Peyer's patch (tissue), 4 donors: ENCODE data around the gene GPR26. TPM values are rescaled to one million over a fixed set of nuclear protein-coding genes. Genes with fewer than 3 reads are reported as not detected.

Experiments
- DNase-seq, 3 donors: peaks; one replicate each; pipeline ENCODE4 v3.0.0-alpha.2; 2017 to 2019
- H3K27ac ChIP-seq, 4 donors: fragments of 200-600 bp; sonication (generic); one replicate each; pipeline ENCODE4 v1.5.1; 2016 to 2019
- H3K27me3 ChIP-seq, 2 donors: fragments of 200-600 bp; sonication (generic); one replicate each; pipeline ENCODE4 v1.5.1; 2019
- H3K36me3 ChIP-seq, 3 donors: fragments of 200-600 bp; sonication (generic); one replicate each; pipeline ENCODE4 v1.5.1; 2016 to 2019
- H3K4me1 ChIP-seq, 4 donors: fragments of 200-600 bp; sonication (generic); one replicate each; pipeline ENCODE4 v1.5.1; 2016 to 2019
- H3K4me3 ChIP-seq, 4 donors: fragments of 200-600 bp; sonication (generic); 1 replicate in 3 of 4; 2 replicates in 1 of 4; pipeline ENCODE4 v1.5.1; 2016 to 2019; ENCODE audit warnings: mild to moderate bottlenecking in 1 of 4
- H3K9me3 ChIP-seq, 4 donors: fragments of 200-600 bp; sonication (generic); one replicate each; pipeline ENCODE4 v1.5.1; 2016 to 2019; ENCODE audit warnings: mild to moderate bottlenecking in 1 of 4
- POLR2A ChIP-seq, 2 donors: fragments of 450-650 bp; IDR thresholded peaks; one replicate each; pipeline ENCODE4 v1.5.1; 2017; ENCODE audit warnings: antibody characterized with exemption in 2 of 2, mild to moderate bottlenecking in 2 of 2, moderate library complexity in 2 of 2
- total RNA-seq, 4 donors: library from RNA; depleted of rRNA; stranded (reverse); fragments of >200 nt; gene quantifications; one replicate each; pipeline ENCODE4 v1.1.0, GENCODE V29; 2016
- TF ChIP-seq, protein P1 (sequence below), 6 experiments: fragments of 450-650 bp in 4 of 6; fragments of 200-600 bp in 2 of 6; sonication (generic) in 1 of 6; IDR thresholded peaks; one replicate each; pipeline ENCODE4 v1.5.1; 2017 to 2019; ENCODE audit warnings: antibody characterized with exemption in 6 of 6, mild to moderate bottlenecking in 3 of 6, moderate library complexity in 1 of 6

The GPR26 gene
- total RNA-seq, 4 donors from 2014 or later = not detected

DNA sequence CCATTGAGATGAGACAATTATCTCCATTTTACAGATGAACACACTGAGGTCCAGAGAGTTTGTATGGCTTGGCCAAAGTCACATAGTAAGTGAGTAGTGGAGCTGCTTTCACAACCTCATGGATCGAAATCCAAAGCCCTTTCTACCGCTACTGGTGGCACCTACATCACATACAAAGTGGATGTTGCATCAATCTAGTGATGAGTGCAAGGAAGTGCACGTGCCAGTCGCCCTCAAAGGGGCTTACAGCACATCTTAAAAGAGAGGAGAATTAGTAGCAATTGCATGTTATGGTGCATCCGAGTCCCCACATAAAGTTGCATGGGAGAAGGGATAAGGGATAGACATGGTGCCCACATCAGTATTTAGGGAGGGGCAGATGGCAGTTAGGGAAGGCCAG lies 31.0 kb upstream of the GPR26 start:
- TF ChIP-seq, protein P1, sequence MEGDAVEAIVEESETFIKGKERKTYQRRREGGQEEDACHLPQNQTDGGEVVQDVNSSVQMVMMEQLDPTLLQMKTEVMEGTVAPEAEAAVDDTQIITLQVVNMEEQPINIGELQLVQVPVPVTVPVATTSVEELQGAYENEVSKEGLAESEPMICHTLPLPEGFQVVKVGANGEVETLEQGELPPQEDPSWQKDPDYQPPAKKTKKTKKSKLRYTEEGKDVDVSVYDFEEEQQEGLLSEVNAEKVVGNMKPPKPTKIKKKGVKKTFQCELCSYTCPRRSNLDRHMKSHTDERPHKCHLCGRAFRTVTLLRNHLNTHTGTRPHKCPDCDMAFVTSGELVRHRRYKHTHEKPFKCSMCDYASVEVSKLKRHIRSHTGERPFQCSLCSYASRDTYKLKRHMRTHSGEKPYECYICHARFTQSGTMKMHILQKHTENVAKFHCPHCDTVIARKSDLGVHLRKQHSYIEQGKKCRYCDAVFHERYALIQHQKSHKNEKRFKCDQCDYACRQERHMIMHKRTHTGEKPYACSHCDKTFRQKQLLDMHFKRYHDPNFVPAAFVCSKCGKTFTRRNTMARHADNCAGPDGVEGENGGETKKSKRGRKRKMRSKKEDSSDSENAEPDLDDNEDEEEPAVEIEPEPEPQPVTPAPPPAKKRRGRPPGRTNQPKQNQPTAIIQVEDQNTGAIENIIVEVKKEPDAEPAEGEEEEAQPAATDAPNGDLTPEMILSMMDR (IDR thresholded peaks at IDR 0.05) = no peak
- no peak for TF ChIP-seq POLR2A (IDR thresholded peaks at IDR 0.05)
- H3K4me3 ChIP-seq = no peak overlapping the region
- H3K36me3 ChIP-seq = no peaks in the 10 kb centered on the region
- H3K9me3 ChIP-seq = no peaks in the 10 kb centered on the region
- no peaks in the 10 kb centered on the region for H3K4me1 ChIP-seq
- no peaks in the 10 kb centered on the region for H3K27me3 ChIP-seq
- no peak overlapping the region for H3K27ac ChIP-seq
- no peak for DNase-seq

DNA sequence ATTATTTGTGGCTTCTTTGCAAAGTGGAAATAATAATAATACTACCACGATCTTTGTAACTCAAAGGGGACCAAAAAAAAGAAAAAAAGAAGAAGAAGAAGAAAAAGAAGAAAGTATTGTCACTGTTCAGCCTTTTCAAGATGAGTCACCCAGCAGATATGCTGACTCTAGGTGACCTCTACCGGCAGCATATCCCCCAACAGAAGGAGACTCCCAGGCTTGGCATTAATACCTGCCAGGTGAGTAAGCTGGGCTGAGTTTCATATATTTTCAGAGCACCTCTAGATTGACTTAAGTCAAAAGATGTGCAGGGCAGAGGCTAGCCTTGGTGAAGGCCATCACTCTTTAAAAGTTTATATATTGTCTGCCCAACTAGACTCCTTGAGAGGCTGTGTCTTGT lies 30.4 kb upstream of the GPR26 start:
- no peaks in the 10 kb centered on the region for H3K36me3 ChIP-seq
- no peak overlapping the region for H3K4me3 ChIP-seq
- H3K4me1 ChIP-seq = no peaks in the 10 kb centered on the region
- DNase-seq = no peak
- no peak for TF ChIP-seq POLR2A (IDR thresholded peaks at IDR 0.05)
- TF ChIP-seq, protein P1 (IDR thresholded peaks at IDR 0.05) = no peak
- no peak overlapping the region for H3K27ac ChIP-seq
- no peaks in the 10 kb centered on the region for H3K27me3 ChIP-seq
- no peaks in the 10 kb centered on the region for H3K9me3 ChIP-seq

DNA sequence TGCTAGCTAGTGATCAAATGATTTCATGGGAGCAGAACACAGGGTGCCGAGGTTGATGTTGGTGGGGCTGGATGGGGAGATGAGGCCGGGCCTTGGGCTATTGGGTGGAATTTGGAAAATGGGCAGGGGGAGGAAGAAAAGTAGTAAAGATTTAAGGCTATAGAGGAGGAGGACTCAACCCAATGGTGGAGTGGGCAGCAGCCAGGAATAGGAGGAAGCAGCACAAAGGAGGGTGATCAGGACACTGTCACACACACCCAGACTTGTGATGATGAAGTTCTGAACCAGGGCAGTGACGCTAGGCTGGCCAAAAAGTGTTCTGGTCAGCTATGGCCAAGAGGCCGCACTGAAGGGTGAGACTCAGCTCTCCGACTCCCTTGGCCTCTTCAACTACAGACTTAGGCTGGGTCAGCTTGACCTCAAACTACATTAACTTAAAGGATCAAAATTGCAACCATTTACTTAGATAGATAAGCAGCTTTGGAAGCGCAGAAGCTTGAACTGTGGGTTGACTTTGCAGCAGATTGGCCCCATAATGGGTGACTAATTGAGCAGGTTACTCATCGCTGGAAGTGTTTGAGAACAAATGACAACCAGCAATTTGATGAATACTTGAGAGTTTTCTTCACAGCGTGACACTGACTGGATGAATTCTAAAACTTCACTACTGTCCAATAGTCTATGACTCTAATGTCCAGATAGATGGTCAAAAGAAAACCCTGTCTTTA lies 29.4 kb upstream of the GPR26 start:
- no peak for DNase-seq
- Histone ChIP-seq H3K36me3 (no peaks in the 10 kb centered on the region), H3K4me1 (no peaks in the 10 kb centered on the region), H3K4me3 (no peak overlapping the region), H3K27ac (no peak overlapping the region), H3K9me3 (no peaks in the 10 kb centered on the region), H3K27me3 (no peaks in the 10 kb centered on the region)
- TF ChIP-seq POLR2A (IDR thresholded peaks at IDR 0.05) = no peak
- TF ChIP-seq, protein P1 (IDR thresholded peaks at IDR 0.05) = no peak

DNA sequence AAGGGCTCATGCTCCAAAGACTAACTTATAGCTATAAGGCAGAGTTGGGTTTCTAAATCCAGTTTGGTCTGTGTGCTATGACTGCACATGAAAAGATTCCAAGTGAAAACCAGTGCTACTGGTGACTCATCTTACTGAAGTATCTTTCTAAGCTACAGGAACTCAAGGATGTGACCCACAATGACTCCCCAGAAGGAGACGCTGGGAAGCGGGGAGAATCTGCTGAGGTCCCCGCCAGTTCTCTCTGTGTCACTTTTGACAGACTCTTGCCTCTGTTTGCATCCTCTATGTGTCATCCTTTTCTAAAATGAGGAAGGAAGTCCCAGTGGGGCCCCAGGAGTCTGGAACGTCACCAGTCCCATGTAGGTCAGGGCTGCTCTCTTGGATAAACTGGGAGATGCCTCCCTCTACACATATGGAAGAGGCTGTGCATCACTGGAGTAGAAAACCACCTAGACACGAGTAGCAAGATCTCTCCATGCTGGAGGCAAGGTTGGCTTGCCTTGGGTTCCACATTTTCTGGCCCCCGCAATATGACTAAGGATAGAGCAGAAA lies 28.8 kb upstream of the GPR26 start:
- H3K9me3 ChIP-seq = no peaks in the 10 kb centered on the region
- no peaks in the 10 kb centered on the region for H3K4me1 ChIP-seq
- H3K27ac ChIP-seq = no peak overlapping the region
- H3K36me3 ChIP-seq = no peaks in the 10 kb centered on the region
- no peak for DNase-seq
- H3K4me3 ChIP-seq = no peak overlapping the region
- H3K27me3 ChIP-seq = no peaks in the 10 kb centered on the region
- no peak for TF ChIP-seq POLR2A (IDR thresholded peaks at IDR 0.05)
- TF ChIP-seq, protein P1 (IDR thresholded peaks at IDR 0.05) = no peak

DNA sequence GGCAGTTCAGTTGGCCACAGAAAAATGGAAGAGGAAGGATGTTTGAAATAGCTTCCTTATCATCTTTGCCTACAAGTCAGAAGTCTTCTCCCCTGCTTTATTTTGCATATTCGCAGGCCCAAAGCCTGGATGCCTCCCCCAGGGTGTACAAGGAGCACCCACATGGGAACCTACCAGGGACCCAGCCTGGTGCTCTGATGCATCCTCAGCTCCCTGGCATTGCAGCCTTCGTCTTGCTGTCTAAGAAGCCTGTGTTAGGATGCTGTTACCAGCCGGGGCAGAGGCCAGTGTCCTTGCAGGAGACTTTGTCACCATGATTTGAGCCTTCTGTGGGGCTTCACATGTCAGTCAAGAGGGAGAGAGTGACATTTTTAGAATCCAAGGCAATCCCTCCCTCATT lies 27.0 kb upstream of the GPR26 start:
- Histone ChIP-seq H3K36me3 (no peaks in the 10 kb centered on the region), H3K27ac (no peak overlapping the region), H3K9me3 (no peaks in the 10 kb centered on the region), H3K27me3 (no peaks in the 10 kb centered on the region), H3K4me1 (no peaks in the 10 kb centered on the region), H3K4me3 (no peak overlapping the region)
- TF ChIP-seq, protein P1 (IDR thresholded peaks at IDR 0.05) = no peak
- no peak for DNase-seq
